Endothelial cell of umbilical vein (primary cell): Measurements from ENCODE around the gene TXN2.

Source experiments
- EZH2 ChIP-seq: IDR thresholded peaks from 2 replicates; pipeline ENCODE4 v1.6.1; 2012; ENCODE audit warnings: borderline replicate concordance, low read depth, mild to moderate bottlenecking, moderate library complexity, low read length, inconsistent platforms; ENCODE audit not compliant: severe bottlenecking
- FOS ChIP-seq: IDR thresholded peaks from 2 replicates; pipeline ENCODE4 v1.6.1; 2011; ENCODE audit warnings: mild to moderate bottlenecking, low read length, moderate library complexity, borderline replicate concordance; ENCODE audit not compliant: insufficient read depth
- GATA2 ChIP-seq: IDR thresholded peaks from 2 replicates; pipeline ENCODE4 v1.7.0; 2011; ENCODE audit warnings: low read depth, mild to moderate bottlenecking, moderate library complexity, mixed read lengths, low read length; ENCODE audit not compliant: insufficient read length, insufficient read depth
- JUN ChIP-seq: IDR thresholded peaks from 2 replicates; pipeline ENCODE4 v1.6.1; 2011; ENCODE audit warnings: borderline replicate concordance, low read depth; ENCODE audit not compliant: insufficient read length, insufficient read depth
- MAX ChIP-seq: IDR thresholded peaks from 2 replicates; pipeline ENCODE4 v1.6.1; 2011; ENCODE audit not compliant: insufficient read depth, insufficient read length
- MYC ChIP-seq: IDR thresholded peaks from one replicate; pipeline ENCODE4 v1.6.1; 2011; ENCODE audit warnings: mild to moderate bottlenecking, low read depth, low read length
- POLR2A ChIP-seq: IDR thresholded peaks from 2 replicates; pipeline ENCODE4 v1.6.1; 2012; ENCODE audit warnings: low read depth, mild to moderate bottlenecking, control low read depth, low read length
- POLR2AphosphoS5 ChIP-seq: IDR thresholded peaks from 2 replicates; pipeline ENCODE4 v1.6.1; 2012; ENCODE audit warnings: low read depth, mild to moderate bottlenecking, control low read depth, low read length, moderate library complexity; ENCODE audit not compliant: insufficient read depth
- TF ChIP-seq, protein P1 (sequence below), 2 donors: IDR thresholded peaks; 1 replicate in 1 of 2; 2 replicates in 1 of 2; pipeline ENCODE4 v1.5.1; 2011; ENCODE audit warnings: low read length in 2 of 2, mild to moderate bottlenecking in 2 of 2, moderate library complexity in 2 of 2, control low read depth in 1 of 2, inconsistent platforms in 1 of 2, low read depth in 1 of 2; ENCODE audit not compliant: insufficient read depth in 1 of 2; ENCODE audit errors: extremely low read depth in 1 of 2

DNA sequence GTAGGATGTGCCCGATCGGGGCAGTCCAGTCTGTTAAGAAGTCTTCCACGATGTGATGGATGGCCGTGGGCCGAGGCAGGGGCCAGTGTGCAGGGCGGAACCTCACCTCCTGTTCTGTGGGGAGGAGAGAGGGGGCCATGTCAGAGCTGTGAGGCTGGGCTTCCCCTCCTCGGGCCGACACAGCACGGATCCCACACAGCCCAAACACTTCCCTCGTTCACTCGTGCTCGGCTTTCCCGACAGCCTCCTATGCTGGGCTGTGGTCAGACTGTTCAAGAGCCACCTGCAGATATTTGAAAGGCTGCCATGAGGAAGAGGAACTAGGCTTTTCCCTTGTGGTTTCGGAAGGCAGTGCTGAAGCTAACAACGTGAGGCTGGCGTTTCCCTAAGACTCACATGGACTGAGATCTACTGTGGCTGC, 12.3 kb upstream of the TXN2 start:
- TF ChIP-seq MYC (no peak), POLR2AphosphoS5 (no peak), POLR2A (no peak), JUN (no peak), FOS (no peak), EZH2 (no peak), MAX (no peak), GATA2 (no peak)
- TF ChIP-seq, protein P1, sequence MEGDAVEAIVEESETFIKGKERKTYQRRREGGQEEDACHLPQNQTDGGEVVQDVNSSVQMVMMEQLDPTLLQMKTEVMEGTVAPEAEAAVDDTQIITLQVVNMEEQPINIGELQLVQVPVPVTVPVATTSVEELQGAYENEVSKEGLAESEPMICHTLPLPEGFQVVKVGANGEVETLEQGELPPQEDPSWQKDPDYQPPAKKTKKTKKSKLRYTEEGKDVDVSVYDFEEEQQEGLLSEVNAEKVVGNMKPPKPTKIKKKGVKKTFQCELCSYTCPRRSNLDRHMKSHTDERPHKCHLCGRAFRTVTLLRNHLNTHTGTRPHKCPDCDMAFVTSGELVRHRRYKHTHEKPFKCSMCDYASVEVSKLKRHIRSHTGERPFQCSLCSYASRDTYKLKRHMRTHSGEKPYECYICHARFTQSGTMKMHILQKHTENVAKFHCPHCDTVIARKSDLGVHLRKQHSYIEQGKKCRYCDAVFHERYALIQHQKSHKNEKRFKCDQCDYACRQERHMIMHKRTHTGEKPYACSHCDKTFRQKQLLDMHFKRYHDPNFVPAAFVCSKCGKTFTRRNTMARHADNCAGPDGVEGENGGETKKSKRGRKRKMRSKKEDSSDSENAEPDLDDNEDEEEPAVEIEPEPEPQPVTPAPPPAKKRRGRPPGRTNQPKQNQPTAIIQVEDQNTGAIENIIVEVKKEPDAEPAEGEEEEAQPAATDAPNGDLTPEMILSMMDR (IDR thresholded peaks at IDR 0.05; ENCODE audit: extremely low read depth in 1 of 2, insufficient read depth in 1 of 2, low read depth in 1 of 2, low read length in 2 of 2): no peak
